Osteocyte (in vitro differentiated cells): ENCODE measurements around the gene ENO3. TPM values are rescaled to one million over a fixed set of nuclear protein-coding genes. Genes with fewer than 3 reads are reported as not detected.

Source experiments
- DNase-seq: peaks from one replicate; pipeline ENCODE4 v3.0.0; 2021; ENCODE audit warnings: mixed read lengths; ENCODE audit not compliant: unreplicated experiment; ENCODE audit errors: extremely low spot score
- H3K27ac Mint-ChIP-seq: one replicate; pipeline ENCODE4 v1.8.0; 2021; ENCODE audit warnings: mild to moderate bottlenecking, mixed read lengths; ENCODE audit not compliant: unreplicated experiment
- H3K27me3 Mint-ChIP-seq: one replicate; pipeline ENCODE4 v1.8.0; 2021; ENCODE audit warnings: mixed read lengths; ENCODE audit not compliant: unreplicated experiment
- H3K36me3 Mint-ChIP-seq: one replicate; pipeline ENCODE4 v1.8.0; 2021; ENCODE audit warnings: mixed read lengths; ENCODE audit not compliant: unreplicated experiment
- H3K4me1 Mint-ChIP-seq: one replicate; pipeline ENCODE4 v1.8.0; 2021; ENCODE audit warnings: mixed read lengths; ENCODE audit not compliant: unreplicated experiment
- H3K4me3 Mint-ChIP-seq: one replicate; pipeline ENCODE4 v1.8.0; 2021; ENCODE audit warnings: mild to moderate bottlenecking, moderate library complexity, mixed read lengths; ENCODE audit not compliant: unreplicated experiment
- H3K9me3 Mint-ChIP-seq: one replicate; pipeline ENCODE4 v1.8.0; 2021; ENCODE audit warnings: mixed read lengths; ENCODE audit not compliant: unreplicated experiment
- CTCF ChIP-seq: fragments of 200-600 bp; sonication (generic); IDR thresholded peaks from 2 replicates; pipeline ENCODE4 v1.5.0; 2021; ENCODE audit warnings: antibody characterized with exemption, mild to moderate bottlenecking, moderate library complexity
- microRNA-seq: library from miRNA; unstranded; fragments of <30 nt; microRNA quantifications from one replicate; pipeline ENCODE4 v1.1.0, GENCODE V29; 2020; ENCODE audit not compliant: unreplicated experiment
- total RNA-seq: library from RNA; stranded (reverse); gene quantifications from 2 replicates; pipeline ENCODE4 v1.2.1, GENCODE V29; 2021

The ENO3 gene
- total RNA-seq, 1 donor from 2014 or later: 9.5 TPM

- TF ChIP-seq CTCF: no peak
- H3K9me3 Mint-ChIP-seq: no peaks in the 10 kb centered on the region
- peaks cover 49% of the 10 kb centered on the region for H3K36me3 Mint-ChIP-seq
- H3K4me1 Mint-ChIP-seq: peaks cover 20% of the 10 kb centered on the region
- H3K27me3 Mint-ChIP-seq: no peaks in the 10 kb centered on the region
- no peak overlapping the region for H3K27ac Mint-ChIP-seq
- no peak for DNase-seq
- H3K4me3 Mint-ChIP-seq: no peak overlapping the region
These were observed 51.3 kb downstream of the ENO3 start for GRCh38 chr17:5002121-5002788.

- Mint-ChIP-seq H3K4me3 (no peak overlapping the region), H3K27ac (no peak overlapping the region)
These were observed 52.4 kb downstream of the ENO3 start for GRCh38 chr17:5003214-5003867.

More at GRCh38 chr17:5003214-5003867, 52.4 kb downstream of the ENO3 start:
- DNase-seq: no peak
- H3K27me3 Mint-ChIP-seq: no peaks in the 10 kb centered on the region
- H3K36me3 Mint-ChIP-seq: peaks cover 58% of the 10 kb centered on the region
- TF ChIP-seq CTCF: no peak
- H3K4me1 Mint-ChIP-seq: peaks cover 20% of the 10 kb centered on the region
- H3K9me3 Mint-ChIP-seq: no peaks in the 10 kb centered on the region

Small RNA genes lying within 50 kb of the gene (microRNA-seq; reads per million reads assigned to microRNA genes)
- gene MIR6864 (not detected), gene MIR6865 (not detected)

Other genes starting within 250 kb of the ENO3 start
- 60.5 and 60.7 TPM in 2 replicates for gene PELP1, start 247.0 kb upstream of the ENO3 start, total RNA-seq
- 19.4 and 23.6 TPM in 2 replicates for gene ARRB2, start 240.5 kb upstream of the ENO3 start, total RNA-seq
- gene MED11, start 219.7 kb upstream of the ENO3 start, total RNA-seq: 15.3 and 19.4 TPM in 2 replicates
- gene ZMYND15, start 211.3 kb upstream of the ENO3 start, total RNA-seq: 0.55 and 0.99 TPM in 2 replicates
- 11.0 and 12.8 TPM in 2 replicates for gene CXCL16, start 211.2 kb upstream of the ENO3 start, total RNA-seq
- not detected in 2 replicates for gene TM4SF5, start 179.2 kb upstream of the ENO3 start, total RNA-seq
- gene VMO1, start 164.8 kb upstream of the ENO3 start, total RNA-seq: 1.9 and 2.4 TPM in 2 replicates
- not detected in 2 replicates for gene GLTPD2, start 162.2 kb upstream of the ENO3 start, total RNA-seq
- 119 TPM in 2 replicates for gene PSMB6, start 155.0 kb upstream of the ENO3 start, total RNA-seq
- 49.3 and 52.2 TPM in 2 replicates for gene PLD2, start 144.0 kb upstream of the ENO3 start, total RNA-seq
- 93.2 and 93.3 TPM in 2 replicates for gene MINK1, start 117.8 kb upstream of the ENO3 start, total RNA-seq
- 0.78 and 1.3 TPM in 2 replicates for gene C17orf107, start 51.6 kb upstream of the ENO3 start, total RNA-seq
- gene CHRNE, start 48.0 kb upstream of the ENO3 start, total RNA-seq: 0.27 TPM in 1 of 2 replicates, not detected in the other
- not detected in 2 replicates for gene GP1BA, start 18.8 kb upstream of the ENO3 start, total RNA-seq
- gene SLC25A11, start 11.1 kb upstream of the ENO3 start, total RNA-seq: 59.6 and 60.6 TPM in 2 replicates
- gene RNF167, start 10.9 kb upstream of the ENO3 start, total RNA-seq: 105 and 115 TPM in 2 replicates
- 509 and 514 TPM in 2 replicates for gene PFN1, start 2.6 kb upstream of the ENO3 start, total RNA-seq
- gene SPAG7, start 16.7 kb downstream of the ENO3 start, total RNA-seq: 90.8 and 92.9 TPM in 2 replicates
- gene CAMTA2, start 36.6 kb downstream of the ENO3 start, total RNA-seq: 69.4 and 83.5 TPM in 2 replicates
- gene INCA1, start 46.4 kb downstream of the ENO3 start, total RNA-seq: 0.89 and 1.8 TPM in 2 replicates
- 123 and 127 TPM in 2 replicates for gene KIF1C, start 46.8 kb downstream of the ENO3 start, total RNA-seq
- not detected in 2 replicates for gene SLC52A1, start 84.3 kb downstream of the ENO3 start, total RNA-seq
- 0.78 and 0.86 TPM in 2 replicates for gene ZFP3, start 127.3 kb downstream of the ENO3 start, total RNA-seq
- gene ZNF232, start 160.8 kb downstream of the ENO3 start, total RNA-seq: 7.9 and 8.5 TPM in 2 replicates
- 0.13 and 0.16 TPM in 2 replicates for gene USP6, start 164.9 kb downstream of the ENO3 start, total RNA-seq
- gene ZNF594, start 240.7 kb downstream of the ENO3 start, total RNA-seq: 9.2 and 10.4 TPM in 2 replicates